GM21786 (cell line): Measurements from ENCODE around the gene SIRPD.
"Not testable (repeated sequence)": the region's sequence is repeated elsewhere in the genome, so short reads cannot be mapped to it uniquely, and the experiment has no call there.

ENCODE experiments used
- ATAC-seq: cut with Tn5 transposase; IDR thresholded peaks from one replicate; pipeline ENCODE4 v1.9.1; 2021; ENCODE audit not compliant: unreplicated experiment

Gene SIRPD

DNA sequence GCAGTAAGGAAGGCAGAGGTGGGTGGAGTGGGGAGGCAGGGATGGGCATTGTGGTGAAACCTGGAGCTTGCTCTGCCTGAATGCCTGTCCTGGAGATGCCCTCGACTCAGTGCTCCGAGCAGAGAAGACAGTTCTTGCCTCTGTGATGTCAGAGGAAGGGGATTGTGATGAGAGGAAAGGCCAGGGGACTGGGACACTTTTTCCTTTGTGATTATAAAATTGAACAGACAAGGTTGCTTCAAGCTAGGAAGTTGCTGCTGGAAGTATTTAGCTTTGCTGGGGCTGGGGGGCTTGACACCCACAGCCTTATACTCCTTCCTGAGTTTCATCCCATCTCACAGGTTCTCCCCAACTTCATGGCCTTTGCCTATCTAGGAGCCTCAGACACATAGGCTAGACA lies at the start of gene SIRPD:
Gene SIRPD (minus strand): TSS at position 101 of the 400 bp plus-strand sequence. CDS start 52 bp downstream, at position 49.
- ATAC-seq: no peak

DNA sequence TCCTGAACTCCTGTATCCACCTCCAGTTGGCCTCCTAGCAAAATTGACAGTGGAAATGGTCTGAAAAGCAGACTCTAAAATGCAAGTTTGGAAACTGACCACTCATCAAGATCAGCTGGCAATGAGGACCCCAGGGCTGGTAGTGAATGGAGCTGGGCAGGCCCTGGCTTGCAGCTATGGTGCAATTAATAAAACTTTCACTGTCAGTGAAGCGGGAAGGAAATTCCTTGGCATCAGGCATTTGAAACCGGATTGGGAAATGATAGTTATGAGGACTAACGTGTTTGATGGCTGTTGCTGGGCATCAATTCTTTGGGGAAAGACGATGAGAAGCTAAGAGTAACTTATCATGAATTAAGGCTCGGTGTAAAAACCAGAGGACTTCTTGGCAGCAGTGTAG lies 43.2 kb upstream of the SIRPD start:
- no peak for ATAC-seq

GRCh38 chr20:1595333-1595732 lies 37.8 kb upstream of the SIRPD start:
- ATAC-seq: no peak

GRCh38 chr20:1588533-1589460 lies 31.3 kb upstream of the SIRPD start:
- ATAC-seq: no peak

GRCh38 chr20:1587781-1588532 lies 30.5 kb upstream of the SIRPD start:
- no peak for ATAC-seq

DNA sequence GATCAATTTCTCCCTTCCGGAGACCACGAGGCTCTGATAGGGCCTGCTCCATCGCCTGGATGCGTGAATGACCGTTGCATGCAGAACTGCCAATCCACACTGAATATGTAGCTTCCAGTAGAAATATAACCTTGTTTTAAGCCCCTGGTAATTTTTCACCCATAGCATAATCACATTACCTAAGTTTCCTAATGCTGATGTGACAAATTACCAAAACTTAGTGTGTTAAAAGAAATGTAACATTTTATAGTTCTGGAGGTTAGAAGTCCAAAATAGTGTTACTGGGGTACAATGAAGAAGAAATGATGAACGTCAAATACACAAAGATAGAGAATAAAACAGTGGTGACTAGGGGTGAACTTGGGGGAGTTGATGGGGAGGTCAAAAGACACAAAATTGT lies 22.0 kb upstream of the SIRPD start:
- no peak for ATAC-seq

DNA sequence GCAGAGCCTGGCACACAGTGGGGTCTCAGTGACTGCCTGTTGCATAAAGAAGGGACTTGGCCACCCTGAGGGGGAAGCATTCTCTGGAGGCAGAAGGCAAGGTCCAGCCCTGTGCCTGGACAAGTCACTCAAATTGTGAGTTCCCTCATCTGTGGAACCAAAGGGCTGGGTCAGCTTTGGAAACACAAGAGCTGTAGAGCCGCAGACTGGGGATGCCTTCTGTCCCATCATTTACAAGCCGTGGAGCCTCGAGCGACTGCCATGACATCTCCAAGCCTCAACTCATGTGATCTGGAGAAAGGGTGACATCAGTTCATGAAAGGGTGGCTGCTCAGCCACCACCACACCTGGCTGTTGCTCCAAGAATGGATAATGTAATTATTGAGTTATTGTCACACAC lies 20.4 kb upstream of the SIRPD start:
- ATAC-seq: no peak

- not testable (repeated sequence) for ATAC-seq
These were observed 19.8 kb upstream of the SIRPD start for GRCh38 chr20:1577313-1577712.

- ATAC-seq: no peak
These were observed 19.1 kb upstream of the SIRPD start for GRCh38 chr20:1576641-1577040.

GRCh38 chr20:1576003-1576402 lies 18.5 kb upstream of the SIRPD start:
- not testable (repeated sequence) for ATAC-seq

- not testable (repeated sequence) for ATAC-seq
These were observed 14.1 kb upstream of the SIRPD start for GRCh38 chr20:1571583-1571982.

- ATAC-seq: no peak
These were observed 11.9 kb upstream of the SIRPD start for GRCh38 chr20:1569415-1569881.

DNA sequence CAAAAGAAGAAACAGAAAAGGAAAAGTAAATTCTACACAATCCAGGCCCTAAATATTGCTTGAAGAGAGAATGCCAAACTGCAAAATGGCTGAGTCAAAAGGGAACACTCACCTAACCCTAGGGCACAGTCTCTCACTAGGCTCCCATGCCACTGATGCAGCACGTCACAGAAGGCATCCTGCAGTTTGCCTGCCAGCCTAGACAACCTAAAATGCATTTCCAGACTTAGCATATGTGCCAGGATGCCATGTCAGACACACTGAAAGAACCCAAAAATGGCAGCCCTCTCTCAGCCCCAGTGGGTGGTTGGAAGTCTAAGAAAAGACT lies 10.6 kb upstream of the SIRPD start:
- ATAC-seq: no peak

DNA sequence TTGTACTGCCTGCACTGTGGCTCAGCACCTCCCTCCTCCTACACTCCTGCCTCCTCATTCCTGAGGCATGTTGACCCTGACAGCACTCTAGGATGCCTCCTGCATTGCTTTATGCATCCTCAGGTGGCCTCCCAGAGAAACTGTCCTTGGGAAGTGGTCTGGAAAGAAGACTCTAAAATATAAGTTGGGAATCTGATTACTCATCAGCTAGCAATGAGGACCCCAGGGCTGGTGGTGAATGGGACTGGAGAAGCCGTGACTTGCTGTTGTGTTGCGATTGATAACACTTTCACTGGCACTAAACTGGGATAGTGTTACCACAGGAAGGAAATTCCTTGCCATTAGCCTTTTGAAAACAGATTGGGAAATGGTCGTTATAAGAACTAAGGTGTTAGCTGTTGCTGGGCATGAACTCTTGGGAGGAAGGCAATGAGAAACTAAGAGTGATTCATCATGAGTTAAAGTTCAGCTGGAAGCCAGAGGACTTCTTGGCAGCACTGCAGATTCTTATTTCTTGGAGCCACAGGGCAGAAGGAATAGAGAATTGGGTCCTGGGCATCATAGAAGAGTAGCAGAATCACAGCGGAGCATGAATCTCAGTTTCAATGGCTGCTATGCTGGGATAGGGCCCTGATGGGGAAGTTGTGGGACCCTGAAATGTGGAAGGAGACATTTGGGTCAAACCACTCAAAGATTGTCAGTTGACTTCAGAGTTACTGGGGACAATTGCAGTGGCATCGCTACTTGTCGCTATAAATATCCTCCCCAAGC lies 10.1 kb upstream of the SIRPD start:
- ATAC-seq: no peak

DNA sequence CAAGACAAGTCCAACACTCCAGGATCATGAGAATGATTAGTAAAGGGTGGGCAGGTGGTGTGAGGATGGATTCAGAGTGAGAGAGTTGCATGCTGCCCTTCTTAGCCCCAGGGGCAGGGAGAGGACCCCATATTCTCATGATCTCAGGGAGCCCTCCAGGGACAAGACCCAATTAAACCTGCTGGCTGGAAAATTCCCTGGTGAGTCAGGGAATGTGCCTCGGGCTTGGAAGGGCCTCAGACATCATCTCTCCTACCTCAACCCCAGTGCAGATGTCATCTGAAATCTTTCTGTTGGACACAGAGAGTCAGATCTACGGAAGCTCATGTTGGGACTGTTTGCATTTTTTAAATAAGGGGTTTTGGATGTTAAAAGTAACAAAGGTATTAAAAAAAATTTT lies 9.2 kb upstream of the SIRPD start:
- no peak for ATAC-seq

- ATAC-seq: no peak
These were observed 8.0 kb upstream of the SIRPD start for GRCh38 chr20:1565461-1565860.

DNA sequence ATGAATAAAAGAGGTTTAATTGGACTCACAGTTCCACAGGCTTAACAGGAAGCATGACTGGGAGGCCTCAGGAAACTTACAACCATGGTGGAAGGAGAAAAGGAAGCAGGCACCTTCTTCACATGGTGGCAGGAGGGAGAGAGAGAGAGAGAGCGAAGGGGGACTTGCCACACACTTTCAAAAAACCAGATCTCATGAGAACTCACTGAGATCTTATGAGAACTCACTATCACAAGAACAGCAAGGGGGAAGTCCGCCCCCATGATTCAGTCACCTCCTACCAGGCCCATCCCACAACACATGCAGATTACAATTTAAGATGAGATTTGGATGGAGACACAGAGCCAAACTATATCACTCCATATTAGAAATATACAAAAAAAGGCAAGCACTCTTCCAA lies 6.1 kb upstream of the SIRPD start:
- no peak for ATAC-seq

DNA sequence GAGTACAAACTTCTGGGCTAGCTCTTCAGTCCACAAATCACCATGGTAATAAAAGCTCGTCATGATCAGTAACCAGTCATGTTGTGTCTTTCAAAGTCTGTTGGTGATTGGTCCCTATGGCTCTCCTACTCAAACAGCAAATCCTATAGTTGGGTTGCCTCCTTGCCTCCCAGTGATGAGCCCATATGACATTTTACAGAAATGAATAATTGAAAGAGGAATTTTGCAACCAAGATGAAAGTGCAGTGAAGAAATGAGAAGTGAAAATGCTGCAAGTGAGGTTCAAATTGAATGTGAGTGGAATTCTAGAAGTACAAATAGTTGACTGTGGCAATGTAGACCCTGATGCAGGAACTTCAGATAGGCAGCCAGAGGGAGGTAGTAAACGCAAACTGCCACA lies 5.1 kb upstream of the SIRPD start:
- no peak for ATAC-seq

GRCh38 chr20:1561350-1561749 lies 3.8 kb upstream of the SIRPD start:
- ATAC-seq: no peak

GRCh38 chr20:1555952-1556351 lies 1.6 kb downstream of the SIRPD start:
- no peak for ATAC-seq

GRCh38 chr20:1539816-1540419 lies 17.6 kb downstream of the SIRPD start:
- no peak for ATAC-seq
